Panc1 (cell line): ENCODE results near the gene PTGFRN. TPM values are rescaled to one million over a fixed set of nuclear protein-coding genes. Genes with fewer than 3 reads are reported as not detected.

Experiments used
- ATAC-seq: fragments of 200-7000 bp; cut with Tn5 transposase; 2 replicates; pipeline ENCODE4 v1.9.1; 2020; ENCODE audit warnings: mild to moderate bottlenecking, moderate library complexity
- BruUV-seq: library from RNA; stranded (reverse); fragments of 400-500 nt; replicated peaks from 2 replicates; lab custom pipeline; 2021; lab: Mats Ljungman, UMichigan
- CTCF ChIA-PET: fragments of 300-600 bp; sonication (Branson Sonifier 250); formaldehyde crosslinking; loops from one replicate; lab custom pipeline; 2022; ENCODE audit warnings: antibody characterized with exemption; lab: Charles Lee
- POLR2A ChIA-PET: fragments of 300-600 bp; sonication (Branson Sonifier 250); formaldehyde crosslinking; loops from one replicate; lab custom pipeline; 2022; ENCODE audit warnings: antibody characterized with exemption; lab: Charles Lee
- DNase-seq: peaks from one replicate; pipeline ENCODE4 v3.0.0-alpha.2; 2010; ENCODE audit warnings: low read depth, low spot score
- H3K27ac ChIP-seq: 2 replicates; pipeline ENCODE4 v1.5.1; 2011; ENCODE audit warnings: mild to moderate bottlenecking, low read length, inconsistent platforms
- H3K27me3 ChIP-seq: fragments of 200-500 bp; sonication (Bioruptor generic); 2 replicates; pipeline ENCODE4 v1.6.0; 2014; ENCODE audit warnings: low read length, inconsistent platforms; ENCODE audit not compliant: control insufficient read depth, insufficient read depth
- H3K36me3 ChIP-seq: fragments of 200-500 bp; sonication (Bioruptor generic); 2 replicates; pipeline ENCODE4 v1.5.1; 2014; ENCODE audit warnings: inconsistent platforms, mild to moderate bottlenecking, low read length, moderate library complexity; ENCODE audit not compliant: control insufficient read depth, insufficient read depth
- H3K4me1 ChIP-seq: 2 replicates; pipeline ENCODE4 v1.5.1; 2011; ENCODE audit warnings: inconsistent platforms, mild to moderate bottlenecking, low read length, moderate library complexity; ENCODE audit not compliant: control insufficient read depth, insufficient read depth
- H3K4me3 ChIP-seq, 2 experiments: 2 replicates each; pipeline ENCODE4 v1.5.1; 2011 to 2012; ENCODE audit warnings: low read depth in 2 of 2, low read length in 2 of 2, mild to moderate bottlenecking in 2 of 2, inconsistent platforms in 1 of 2, moderate library complexity in 1 of 2
- H3K9me3 ChIP-seq: fragments of 200-500 bp; sonication (Bioruptor generic); 2 replicates; pipeline ENCODE4 v1.5.1; 2014; ENCODE audit warnings: low read depth, mild to moderate bottlenecking, inconsistent platforms, low read length, moderate library complexity; ENCODE audit not compliant: control insufficient read depth, insufficient read depth
- CTCF ChIP-seq: fragments of 450-650 bp; IDR thresholded peaks from 2 replicates; pipeline ENCODE4 v1.5.1; 2017; ENCODE audit warnings: mild to moderate bottlenecking
- POLR2AphosphoS5 ChIP-seq: IDR thresholded peaks from 2 replicates; pipeline ENCODE4 v1.6.1; 2012; ENCODE audit warnings: mild to moderate bottlenecking, low read depth, low read length, moderate library complexity
- REST ChIP-seq, 2 experiments: IDR thresholded peaks; 2 replicates each; pipeline ENCODE4 v1.6.1; 2011 to 2012; ENCODE audit warnings: low read depth in 2 of 2, control low read depth in 1 of 2, low read length in 1 of 2, mild to moderate bottlenecking in 1 of 2, moderate library complexity in 1 of 2; ENCODE audit not compliant: insufficient read depth in 1 of 2
- SIN3A ChIP-seq: IDR thresholded peaks from 2 replicates; pipeline ENCODE4 v1.6.1; 2012; ENCODE audit warnings: low read depth, mild to moderate bottlenecking, low read length, moderate library complexity, borderline replicate concordance; ENCODE audit not compliant: insufficient read depth
- TCF7L2 ChIP-seq: IDR thresholded peaks from 2 replicates; pipeline ENCODE4 v1.6.1; 2011; ENCODE audit warnings: mild to moderate bottlenecking, low read depth, low read length, inconsistent platforms
- in situ Hi-C: cut with HindIII; loops from 2 replicates; pipeline ENCODE4 v1.10.0; 2016; ENCODE audit warnings: low sequenced_read_pairs, low pct_unique_long_range_greater_than_20kb
- intact Hi-C: fragments of 100-400 bp; cut with micrococcal nuclease; formaldehyde crosslinking; loops from one replicate; pipeline ENCODE4 v1.10.0; 2022; ENCODE audit not compliant: unreplicated experiment
- total RNA-seq: library from RNA; stranded (reverse); gene quantifications from one replicate; pipeline ENCODE4 v1.2.1, GENCODE V29; 2021; ENCODE audit not compliant: unreplicated experiment

The PTGFRN gene
- total RNA-seq, 1 experiment from 2014 or later = 5.2 TPM

- no peaks in the 10 kb centered on the region for H3K36me3 ChIP-seq
- H3K27me3 ChIP-seq = no peaks in the 10 kb centered on the region
- no peak for TF ChIP-seq POLR2AphosphoS5
- TF ChIP-seq SIN3A = no peak
- TF ChIP-seq CTCF = no peak
- TF ChIP-seq REST (IDR thresholded peaks at IDR 0.05; ENCODE audit: insufficient read depth in 1 of 2, low read depth in 2 of 2, low read length in 1 of 2) = no peak
- TF ChIP-seq TCF7L2 = no peak
- POLR2A ChIA-PET = no interaction called here
- ATAC-seq (no peak), DNase-seq (no peak)
- H3K27ac ChIP-seq = no peak overlapping the region
- no peaks in the 10 kb centered on the region for H3K4me1 ChIP-seq
- in situ Hi-C loops = no loop called here
- no TSS peak for BruUV-seq
- CTCF ChIA-PET = no interaction called here
- intact Hi-C loops = no loop called here
- no peaks in the 10 kb centered on the region for H3K9me3 ChIP-seq
- H3K4me3 ChIP-seq = no peak overlapping the region
Measured at GRCh38 chr1:117036018-117036461, 126.3 kb downstream of the PTGFRN start.

- in situ Hi-C loops = no loop called here
- Histone ChIP-seq H3K4me1 (no peaks in the 10 kb centered on the region), H3K9me3 (no peaks in the 10 kb centered on the region), H3K36me3 (no peaks in the 10 kb centered on the region), H3K27ac (no peak overlapping the region), H3K4me3 (no peak overlapping the region), H3K27me3 (no peaks in the 10 kb centered on the region)
- intact Hi-C loops = no loop called here
- ChIA-PET CTCF (no interaction called here), POLR2A (no interaction called here)
- no TSS peak for BruUV-seq
- no peak for ATAC-seq
- TF ChIP-seq CTCF (no peak), SIN3A (no peak), POLR2AphosphoS5 (no peak), REST (IDR thresholded peaks at IDR 0.05; ENCODE audit: insufficient read depth in 1 of 2, low read depth in 2 of 2, low read length in 1 of 2) (no peak), TCF7L2 (no peak)
- DNase-seq = no peak
Measured at GRCh38 chr1:117037802-117038201, 128.1 kb downstream of the PTGFRN start.
